Muscle of back (tissue), 13 donors: ENCODE results near the gene UBE2E2. TPM values are rescaled to one million over a fixed set of nuclear protein-coding genes. Genes with fewer than 3 reads are reported as not detected.
"Not testable (repeated sequence)": the region's sequence is repeated elsewhere in the genome, so short reads cannot be mapped to it uniquely, and the experiment has no call there.

Experiments used
- DNase-seq, 3 donors: peaks; one replicate each; pipeline versions ENCODE4 v3.0.0 to v3.0.0-alpha.2; 2013
- long read RNA-seq, 9 donors: transcript quantifications; one replicate each; lab custom pipeline, GENCODE V29; 2026
- polyA plus RNA-seq, 10 donors: library from polyadenylated mRNA; unstranded; fragments of 120-200 nt; gene quantifications; one replicate each; pipeline ENCODE4 v1.2.1, GENCODE V29; 2013; ENCODE audit not compliant: insufficient read length in 10 of 10

The UBE2E2 gene
- polyA plus RNA-seq = 10 to 100 TPM; 28.9 to 42.2 (median 38.7) TPM
- long read RNA-seq, donor 1, partial matches to known transcripts = 33 of 33 reads
- long read RNA-seq, donor 1, other reads (novel, unspliced or antisense) = 0 of 33 reads
- long read RNA-seq, donor 2, partial matches to known transcripts = 28 of 28 reads
- long read RNA-seq, donor 2, other reads (novel, unspliced or antisense) = 0 of 28 reads
- long read RNA-seq, donor 3 = 0 reads
- long read RNA-seq, donor 4, partial matches to known transcripts = 8 of 8 reads
- long read RNA-seq, donor 4, other reads (novel, unspliced or antisense) = 0 of 8 reads
- long read RNA-seq, donor 5, partial matches to known transcripts = 19 of 19 reads
- long read RNA-seq, donor 5, other reads (novel, unspliced or antisense) = 0 of 19 reads
- long read RNA-seq, donor 6, partial matches to known transcripts = 35 of 35 reads
- long read RNA-seq, donor 6, other reads (novel, unspliced or antisense) = 0 of 35 reads
- long read RNA-seq, donor 7, partial matches to known transcripts = 26 of 26 reads
- long read RNA-seq, donor 7, other reads (novel, unspliced or antisense) = 0 of 26 reads
- long read RNA-seq, donor 8, partial matches to known transcripts = 13 of 13 reads
- long read RNA-seq, donor 8, other reads (novel, unspliced or antisense) = 0 of 13 reads
- long read RNA-seq, donor 9 = 0 reads

DNA sequence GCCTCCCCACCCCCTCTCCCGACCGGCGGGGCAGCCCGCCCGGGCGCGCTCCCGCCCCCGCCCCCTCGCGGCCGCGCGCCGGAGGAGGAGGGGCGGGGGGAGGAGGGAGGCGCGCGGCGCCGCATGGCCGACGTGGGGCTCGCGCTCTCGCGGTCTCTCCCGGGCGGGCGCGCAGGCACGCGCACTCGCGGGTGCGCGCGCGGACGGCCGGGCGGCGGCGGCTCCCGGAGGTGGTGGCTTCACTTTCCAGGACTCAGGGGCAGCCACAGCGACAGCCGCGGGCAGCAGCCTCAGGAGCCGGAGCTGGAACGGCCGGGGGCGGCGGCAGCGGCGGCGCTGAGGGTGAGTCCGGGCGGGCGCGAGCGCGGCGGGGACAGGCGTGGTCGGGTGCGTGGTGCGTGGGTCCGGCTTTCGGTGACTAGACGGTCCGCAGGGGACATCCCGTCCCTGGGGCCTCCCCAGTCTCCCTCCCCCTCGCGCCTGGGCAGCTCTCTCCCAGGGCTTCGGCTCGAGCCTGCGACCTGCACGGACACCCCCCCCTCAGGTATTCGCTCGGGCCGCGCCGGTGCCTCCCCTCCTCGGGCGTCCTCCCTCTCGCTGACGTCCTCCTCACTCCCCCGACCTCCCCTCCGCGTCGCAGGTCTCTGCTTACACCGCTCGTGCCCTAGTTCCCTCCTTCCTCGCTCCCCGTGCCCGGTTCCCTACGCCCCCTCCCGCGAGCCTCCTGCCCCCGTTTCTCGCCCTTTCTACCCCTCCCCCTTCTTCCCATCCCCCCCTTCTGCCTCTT is at the start of gene UBE2E2:
TSS of gene UBE2E2 (plus strand) at position 407 of the 787 bp plus-strand sequence.
- peak; percentile 80 to 89 (median 84) for DNase-seq

DNA sequence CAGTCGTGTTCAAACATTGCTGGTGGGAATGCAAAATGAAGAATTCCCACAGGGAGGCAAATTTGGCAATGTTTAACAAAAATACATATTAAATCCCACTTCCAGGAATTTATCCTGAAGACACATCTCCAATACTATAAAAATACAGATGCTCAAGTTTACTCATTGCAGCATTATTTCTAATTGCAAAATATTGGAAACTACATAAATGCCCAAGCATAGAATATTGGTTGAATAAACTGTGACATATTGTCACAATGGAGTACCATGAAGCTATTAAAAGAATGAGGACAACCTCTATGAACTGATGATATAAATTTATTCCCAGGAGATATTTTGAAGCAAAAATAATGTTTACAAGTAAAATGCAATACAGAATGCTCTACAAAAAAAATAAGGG is 49.7 kb upstream of the UBE2E2 start:
- DNase-seq = peak in 1 of 3 donors; percentile 15

DNA sequence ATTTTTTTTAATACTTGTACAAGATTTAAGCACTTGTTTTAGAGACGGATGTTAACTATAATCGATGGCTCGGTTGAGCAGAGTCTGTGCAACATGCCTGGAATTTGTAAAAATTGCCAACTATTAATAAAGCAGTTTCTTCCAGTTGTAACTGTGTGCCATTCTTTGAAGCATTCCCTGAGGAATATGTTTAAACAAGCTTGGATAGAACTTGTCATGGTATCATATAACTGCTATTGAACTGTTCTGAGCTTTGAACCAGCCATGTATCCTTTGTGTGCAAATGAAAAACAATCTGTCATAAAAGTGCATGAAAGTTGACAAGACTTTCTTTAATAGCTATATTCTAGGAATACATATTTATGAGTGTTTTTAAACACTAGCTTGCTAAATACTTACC is 45.8 kb upstream of the UBE2E2 start:
- peak in 1 of 3 donors; percentile 22 for DNase-seq

DNA sequence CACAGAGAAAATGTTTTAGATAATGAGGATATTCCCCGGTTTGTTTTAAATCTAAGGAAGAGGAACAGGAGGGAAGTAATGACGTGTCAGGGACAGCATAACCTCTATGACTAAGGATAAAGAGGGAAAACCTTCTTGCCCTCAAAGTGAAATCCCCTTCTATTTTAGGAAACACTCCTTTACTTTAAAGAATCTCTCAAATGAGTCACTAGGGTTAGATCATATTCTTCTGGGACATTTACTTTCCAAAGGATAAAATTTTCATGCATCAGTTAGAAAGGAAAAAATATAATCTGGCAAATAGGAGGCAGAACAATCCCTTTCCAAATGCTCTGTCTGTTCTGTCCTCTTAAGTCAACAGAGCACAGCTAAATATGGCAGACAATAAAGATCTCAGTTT is 43.2 kb upstream of the UBE2E2 start:
- DNase-seq = peak; percentile 55 to 77 (median 68)

DNA sequence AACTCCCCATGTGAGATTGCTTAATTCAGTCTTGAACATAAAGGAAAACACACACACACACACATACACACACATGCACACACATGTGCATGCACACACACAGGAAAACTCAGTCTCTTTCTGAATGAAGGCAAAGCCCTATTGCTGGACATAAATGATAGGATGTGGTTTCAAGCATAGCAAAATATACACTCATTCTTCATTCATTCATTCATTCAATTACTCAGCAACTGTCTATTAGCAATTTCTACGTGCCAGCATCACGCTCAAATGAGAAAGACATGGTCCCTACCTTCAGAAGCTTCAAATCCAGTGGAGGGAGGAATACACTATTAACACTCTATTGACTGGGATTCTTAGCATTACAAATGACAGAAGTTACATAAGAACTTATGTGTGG is 41.8 kb upstream of the UBE2E2 start:
- DNase-seq = no peak

DNA sequence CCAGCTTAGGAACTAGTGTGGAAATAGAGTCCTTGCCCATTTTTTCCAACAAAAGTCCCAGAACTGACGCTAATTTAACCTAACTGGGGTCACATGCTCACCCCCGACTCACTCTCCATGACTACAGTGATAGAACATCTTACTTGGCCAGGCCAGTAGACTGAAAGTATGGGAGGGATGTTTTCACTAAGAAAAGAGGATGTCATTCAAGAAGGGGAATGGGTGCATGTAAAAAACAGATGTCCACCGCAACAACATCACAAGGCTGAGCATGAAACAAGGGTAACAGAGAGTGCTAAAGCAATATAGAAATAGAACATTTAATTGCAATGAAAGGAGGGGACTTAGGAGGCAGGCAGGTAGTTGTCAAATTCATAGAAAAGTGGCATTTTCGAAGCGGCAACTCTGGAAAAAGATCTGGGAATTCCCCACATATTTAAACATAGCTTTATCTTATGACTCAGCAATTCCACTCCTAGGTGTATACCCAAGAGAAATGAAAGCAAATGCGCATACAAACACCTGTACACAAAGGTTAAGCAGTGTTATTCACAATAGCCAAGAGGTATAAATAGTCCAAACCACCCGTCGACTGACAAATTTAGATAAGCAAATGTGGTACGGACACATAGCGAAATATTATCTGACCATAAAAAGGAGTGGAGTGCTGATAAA is 41.1 kb upstream of the UBE2E2 start:
- DNase-seq = no peak

DNA sequence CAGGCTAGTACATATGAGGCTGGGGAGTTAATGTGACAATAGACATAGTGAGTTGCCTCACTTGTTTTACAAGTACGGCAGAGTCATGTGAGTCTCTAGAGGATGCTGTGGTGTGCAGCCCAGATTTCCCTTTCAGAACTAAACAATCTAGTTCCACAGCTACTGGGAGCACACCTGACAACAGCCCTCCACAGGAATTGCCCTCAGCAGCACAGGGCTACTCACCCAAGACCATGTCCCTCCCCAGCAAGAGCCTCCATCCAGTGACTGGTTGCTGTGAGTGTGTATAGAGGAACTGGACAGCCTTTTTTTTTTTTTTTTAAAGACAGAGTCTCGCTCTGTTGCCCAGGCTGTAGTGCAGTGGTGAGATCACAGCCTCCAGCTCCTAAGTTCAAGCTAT is 40.2 kb upstream of the UBE2E2 start:
- no peak for DNase-seq

DNA sequence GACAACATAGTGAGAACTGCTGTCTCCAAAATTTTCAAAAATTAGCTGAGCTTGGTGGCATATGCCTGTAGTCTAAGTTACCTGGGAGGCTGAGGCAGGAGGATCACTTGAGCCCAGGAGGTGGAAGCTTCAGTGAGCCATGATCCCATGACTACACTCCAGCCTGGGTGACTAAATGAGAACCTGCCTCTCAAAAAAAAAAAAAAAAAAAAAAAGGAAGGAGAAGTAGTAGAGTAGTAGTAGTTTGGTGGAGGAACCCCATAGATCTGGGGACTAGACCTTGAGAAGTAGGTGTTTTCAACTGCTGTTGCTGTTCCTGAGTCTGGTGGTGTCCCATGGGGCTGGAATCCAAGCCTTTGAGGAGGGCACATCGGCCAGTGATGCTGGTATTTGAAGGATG is 38.4 kb upstream of the UBE2E2 start:
- no peak for DNase-seq

DNA sequence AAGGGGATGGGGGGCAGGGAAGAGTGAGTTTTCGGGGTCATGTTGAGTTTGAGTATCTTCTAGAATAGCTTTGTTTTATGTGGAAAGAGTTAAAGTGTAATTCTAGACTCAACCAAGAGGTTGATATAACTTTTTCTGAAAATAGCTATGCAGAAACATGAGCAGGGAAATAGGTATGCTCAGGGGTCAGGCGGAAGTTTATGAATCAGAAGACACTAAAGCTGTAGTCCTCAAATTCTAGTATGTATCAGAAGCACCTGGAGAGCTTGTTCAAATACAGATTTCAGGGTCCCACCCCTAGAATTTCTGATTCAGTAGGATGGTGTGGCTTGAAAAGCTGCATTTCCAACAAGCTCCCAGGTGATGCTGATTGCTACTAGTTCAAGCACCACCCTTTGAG is 37.6 kb upstream of the UBE2E2 start:
- DNase-seq = no peak

DNA sequence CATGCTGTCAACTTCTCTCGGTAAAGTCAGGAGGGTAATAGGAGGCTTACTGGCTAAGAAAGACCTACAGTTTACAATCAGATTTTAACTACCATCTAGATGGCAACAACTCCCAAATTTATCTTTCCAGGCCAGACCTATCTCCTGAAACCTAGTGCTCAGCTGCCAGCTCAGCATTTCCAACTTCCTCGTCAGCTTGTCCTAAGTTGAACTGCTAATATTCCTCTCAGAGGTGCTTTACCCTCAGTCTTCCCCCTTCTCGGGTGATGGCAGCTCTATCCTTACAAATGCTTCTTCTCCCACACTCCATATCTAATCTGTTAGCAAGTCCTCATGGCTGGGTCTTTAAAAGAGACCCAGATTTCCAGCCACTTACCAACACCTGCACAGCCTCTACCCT is 36.9 kb upstream of the UBE2E2 start:
- no peak for DNase-seq

DNA sequence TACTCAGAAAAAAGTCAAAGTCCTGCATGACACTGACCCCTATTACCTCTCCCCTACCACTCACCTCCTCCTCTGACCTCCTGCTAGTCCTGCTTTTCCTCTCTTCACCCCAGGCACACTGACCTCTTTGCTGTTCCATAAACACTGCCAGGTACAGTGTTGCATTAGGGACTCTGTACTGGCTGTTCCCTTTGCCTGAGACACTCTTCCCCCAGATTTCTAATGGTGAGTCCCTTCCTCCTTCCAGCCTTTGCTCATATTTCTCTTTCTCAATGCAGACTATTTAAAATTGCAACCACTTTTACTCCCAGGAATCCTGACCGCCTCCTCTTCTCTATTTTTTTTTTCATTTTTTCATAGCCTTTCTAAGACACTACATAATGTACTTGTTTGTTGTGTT is 36.3 kb upstream of the UBE2E2 start:
- DNase-seq = no peak

DNA sequence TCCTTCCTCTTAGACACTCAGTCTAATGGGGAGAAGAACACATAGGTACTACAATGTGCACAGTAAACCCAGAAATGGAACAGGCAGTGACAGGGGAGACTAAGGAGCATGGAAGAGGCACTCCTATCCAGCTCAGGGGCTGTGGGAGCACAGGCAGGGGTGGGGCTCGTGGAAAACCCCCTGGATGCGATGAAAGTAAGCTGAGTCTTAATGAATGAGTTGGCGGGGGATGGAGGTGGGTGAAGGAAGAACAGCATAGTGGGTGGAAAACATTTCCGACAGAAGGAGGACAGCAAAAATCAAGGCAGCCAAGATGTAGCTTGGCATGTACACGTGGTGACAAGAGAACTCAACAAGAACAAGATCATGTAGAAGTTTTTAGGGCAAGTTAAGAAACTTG is 33.6 kb upstream of the UBE2E2 start:
- no peak for DNase-seq

DNA sequence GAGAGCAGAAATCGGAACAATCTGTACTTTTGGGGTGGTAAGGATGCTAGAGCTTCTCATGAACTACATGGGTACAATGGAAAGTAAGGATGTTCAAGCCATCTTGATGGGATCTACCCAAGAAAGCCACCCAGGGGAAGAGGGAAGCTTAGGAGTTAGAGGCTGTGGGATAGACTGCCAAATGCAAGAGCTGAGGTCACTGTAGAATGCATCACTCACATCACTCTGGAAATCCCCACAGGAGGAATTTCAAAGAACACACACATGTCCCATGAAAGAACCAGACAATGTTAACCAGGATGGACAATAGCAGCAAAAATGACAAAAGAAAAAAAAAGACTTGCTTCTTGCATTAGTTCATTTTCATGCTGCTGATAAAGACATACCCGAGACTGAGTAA is 32.8 kb upstream of the UBE2E2 start:
- DNase-seq = no peak

DNA sequence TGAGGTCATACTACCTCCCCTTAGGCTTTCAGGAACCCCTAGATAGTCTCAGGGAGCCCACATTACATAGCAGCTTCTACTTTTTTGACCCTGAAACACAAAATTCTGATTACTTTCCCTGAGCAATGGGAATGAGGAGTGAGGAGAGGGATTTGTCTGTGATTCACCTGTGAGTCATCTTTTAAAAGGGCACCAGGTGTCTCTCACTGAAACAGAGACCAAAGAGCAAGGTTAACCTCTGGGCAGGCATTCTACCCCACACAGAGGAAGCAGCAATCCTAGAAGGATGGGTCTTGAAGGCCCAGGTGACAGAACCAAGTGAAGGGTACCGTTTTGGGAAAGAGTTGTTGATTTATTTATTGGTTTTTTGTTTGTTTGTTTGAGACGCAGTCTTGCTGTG is 31.1 kb upstream of the UBE2E2 start:
- no peak for DNase-seq

DNA sequence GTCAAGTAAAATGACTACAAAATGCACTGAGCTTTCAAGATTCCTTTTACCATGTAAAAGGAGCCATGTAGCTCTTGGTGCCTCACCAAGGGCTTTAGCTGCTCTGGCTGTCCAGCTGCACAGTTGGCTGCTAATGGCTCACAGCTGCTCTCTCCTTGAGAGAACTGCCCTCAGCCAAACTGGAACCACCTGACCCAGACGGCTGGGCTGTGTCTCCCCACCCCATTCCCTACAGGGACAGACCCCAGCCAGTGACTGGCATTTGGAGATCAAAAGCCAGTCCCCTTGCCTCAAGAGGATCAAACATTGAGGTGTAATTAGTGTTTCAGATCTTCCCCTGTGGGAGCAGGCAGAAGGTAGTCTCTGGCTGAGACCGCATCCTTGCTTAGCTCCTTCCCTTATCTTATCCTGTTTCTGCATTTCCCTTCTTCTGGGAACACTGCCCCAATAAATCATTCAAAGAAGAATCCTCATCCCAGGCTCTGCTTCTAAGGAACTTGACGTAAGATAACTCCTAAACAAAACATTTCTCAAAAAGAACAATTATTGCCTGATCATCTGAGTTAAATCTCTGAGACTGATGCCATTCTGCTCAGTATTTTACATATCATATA is 28.6 kb upstream of the UBE2E2 start:
- peak; percentile 27 to 47 (median 33) for DNase-seq

DNA sequence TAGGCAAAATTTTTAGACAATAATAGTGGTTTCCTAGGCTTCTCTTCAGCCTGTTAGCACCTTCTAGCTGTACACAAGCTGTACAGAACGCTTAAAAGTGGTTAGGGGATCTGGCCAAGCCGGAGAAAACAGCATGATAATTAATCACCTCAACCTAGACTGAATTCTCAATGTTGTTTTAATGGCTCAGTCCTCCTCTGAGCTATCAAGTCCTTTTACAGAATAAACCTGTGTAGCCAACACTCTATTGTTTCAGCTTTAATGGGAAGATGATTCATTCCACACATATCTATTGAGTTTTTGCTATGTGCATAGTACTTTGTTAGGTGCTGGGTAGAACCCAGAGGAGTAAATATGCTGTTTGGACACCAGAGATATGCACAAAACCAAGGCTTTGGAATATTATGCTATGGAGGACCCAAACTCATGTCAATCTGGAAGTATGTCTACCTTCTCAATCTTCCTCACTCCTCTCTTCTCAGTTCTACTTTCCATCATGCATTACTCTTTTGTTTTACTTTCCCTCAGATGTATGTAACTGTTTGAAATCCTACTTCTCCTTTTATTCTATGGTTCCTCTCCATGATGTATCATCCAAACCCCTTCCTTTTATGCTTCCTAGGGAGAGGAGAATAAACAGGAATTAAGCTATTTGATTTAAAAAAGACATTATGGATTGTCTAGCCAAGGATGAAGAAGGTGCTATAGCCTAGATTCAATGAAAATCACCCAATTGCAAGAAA is 27.6 kb upstream of the UBE2E2 start:
- no peak for DNase-seq

DNA sequence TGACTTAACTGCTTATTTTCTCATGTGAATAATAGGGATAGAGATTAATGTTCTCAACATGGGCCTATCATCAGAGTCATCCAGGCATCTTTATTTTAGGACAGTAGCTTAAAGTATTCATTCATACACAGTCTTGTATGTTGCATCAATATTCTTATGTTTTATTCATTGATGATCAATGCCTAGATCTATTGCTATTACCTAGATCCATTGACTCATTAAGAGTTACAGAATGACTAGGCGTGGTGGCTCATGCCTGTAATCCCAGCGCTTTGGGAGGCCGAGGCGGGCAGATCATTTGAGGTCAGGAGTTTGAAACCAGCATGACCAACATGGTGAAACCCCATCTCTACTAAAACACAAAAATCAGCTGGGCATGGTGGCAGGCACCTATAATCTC is 26.3 kb upstream of the UBE2E2 start:
- DNase-seq = not testable (repeated sequence)

DNA sequence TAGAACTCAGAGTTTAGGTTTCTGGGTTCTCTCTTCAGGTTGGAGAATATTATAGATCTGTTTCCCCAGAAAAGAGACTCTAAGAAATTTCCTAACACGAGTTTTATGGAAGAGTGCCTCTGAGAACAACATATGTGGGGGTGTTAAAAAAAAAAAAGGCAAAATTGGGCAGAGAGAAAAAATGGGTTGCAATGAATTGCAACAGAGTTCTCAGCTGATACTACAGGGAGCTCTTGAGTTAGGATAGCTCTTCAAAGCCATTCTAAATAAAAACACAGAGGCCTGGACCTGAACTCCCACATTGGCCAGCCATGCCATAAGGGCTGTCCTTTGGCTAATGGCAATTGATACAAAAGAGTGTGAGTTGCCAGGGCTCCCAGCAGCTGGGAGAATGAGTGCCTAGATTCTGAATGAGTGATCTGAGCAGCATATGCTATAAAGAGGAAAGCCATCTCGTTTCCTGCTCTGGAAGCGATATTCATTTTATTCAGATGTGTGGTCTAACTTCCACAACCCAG is 20.1 kb upstream of the UBE2E2 start:
- no peak for DNase-seq

DNA sequence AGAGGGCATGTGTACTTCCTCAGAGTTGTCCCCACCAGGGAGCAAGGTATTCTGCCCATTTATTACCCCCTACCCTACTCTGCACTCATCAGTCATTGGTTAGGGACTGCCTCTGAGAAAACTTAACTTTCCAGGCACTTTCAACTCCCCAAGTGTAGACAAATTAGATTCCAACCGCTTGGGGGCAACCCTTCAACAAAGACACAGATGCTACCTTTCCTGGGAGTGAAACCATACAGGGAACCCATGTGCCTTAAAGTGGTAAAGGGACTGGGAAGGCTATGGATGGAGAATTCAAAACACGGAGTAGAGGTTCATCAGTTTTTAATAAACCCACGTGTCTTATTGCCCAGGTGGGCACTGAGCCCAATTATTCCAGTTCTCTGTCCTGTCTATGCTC is 19.4 kb upstream of the UBE2E2 start:
- DNase-seq = peak; percentile 12 to 33 (median 29)

DNA sequence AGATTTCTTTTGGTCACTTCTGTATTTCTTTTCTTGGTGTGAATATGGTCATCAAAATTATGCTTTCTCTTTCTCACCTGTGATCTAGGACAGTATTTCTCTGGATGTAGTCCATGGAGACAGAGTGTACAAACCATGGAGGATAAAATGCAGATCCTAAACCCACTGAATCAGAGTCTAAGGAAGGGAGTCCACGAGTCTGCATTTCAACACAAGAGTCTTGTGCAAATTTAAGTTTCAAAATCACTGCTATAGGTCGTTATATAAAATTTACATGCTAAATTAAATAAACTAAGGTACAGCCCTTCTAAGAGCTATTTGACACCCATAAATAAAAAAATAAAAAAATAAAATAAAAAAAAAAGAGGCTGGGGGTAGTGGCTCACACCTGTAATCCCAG is 17.3 kb upstream of the UBE2E2 start:
- no peak for DNase-seq

DNA sequence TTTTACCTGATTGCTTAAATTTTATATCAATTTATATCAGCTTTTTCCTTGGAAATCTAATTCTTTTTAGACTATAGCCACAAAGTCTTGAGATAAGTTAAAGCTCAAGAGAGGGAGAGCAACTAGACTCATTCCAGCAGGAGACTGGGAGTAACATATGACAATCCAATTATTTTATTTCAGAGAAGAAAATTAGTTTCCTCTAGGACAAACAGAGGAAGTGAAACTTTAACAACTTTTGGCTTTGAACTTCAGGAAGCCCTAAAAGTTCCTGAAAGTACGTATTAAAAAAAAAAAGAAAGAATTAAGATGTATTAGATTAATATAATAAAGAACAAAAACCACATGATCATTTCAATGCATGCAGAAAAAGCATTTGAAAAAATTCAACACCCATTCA is 13.9 kb upstream of the UBE2E2 start:
- DNase-seq = no peak
